Hematopoietic multipotent progenitor cell (in vitro differentiated cells): Measurements from ENCODE around the gene MTR. TPM values are rescaled to one million over a fixed set of nuclear protein-coding genes. Genes with fewer than 3 reads are reported as not detected.
"Not testable (repeated sequence)": the region's sequence is repeated elsewhere in the genome, so short reads cannot be mapped to it uniquely, and the experiment has no call there.

ENCODE experiments used
- DNase-seq, 3 donors: peaks; one replicate each; pipeline ENCODE4 v3.0.0-alpha.2; 2011 to 2015; ENCODE audit warnings: low read depth in 2 of 3, low spot score in 2 of 3
- total RNA-seq: library from RNA; depleted of rRNA; stranded (reverse); fragments of >200 nt; gene quantifications from one replicate; pipeline ENCODE4 v1.2.3, GENCODE V29; 2012

Gene MTR
- total RNA-seq, 1 donor = 16.7 TPM

DNA sequence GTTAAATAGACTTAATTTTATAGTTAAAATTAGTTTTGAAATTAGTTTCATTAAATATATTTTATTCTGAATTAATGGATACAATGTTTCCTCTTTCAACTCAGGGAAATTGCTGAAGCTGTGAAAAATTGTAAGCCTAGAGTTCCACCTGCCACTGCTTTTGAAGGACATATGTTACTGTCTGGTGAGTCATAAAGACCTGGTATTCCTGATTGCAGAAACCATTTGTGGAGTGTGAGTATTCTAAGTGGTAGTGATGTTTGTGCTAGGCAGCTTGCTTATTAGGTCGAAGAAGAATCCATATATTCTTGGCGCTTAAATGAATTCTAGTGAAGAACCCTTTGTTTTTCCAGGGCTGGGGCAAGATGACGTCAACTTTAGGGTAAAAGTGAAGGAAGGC, 34.0 kb downstream of the MTR start:
- DNase-seq = no peak

DNA sequence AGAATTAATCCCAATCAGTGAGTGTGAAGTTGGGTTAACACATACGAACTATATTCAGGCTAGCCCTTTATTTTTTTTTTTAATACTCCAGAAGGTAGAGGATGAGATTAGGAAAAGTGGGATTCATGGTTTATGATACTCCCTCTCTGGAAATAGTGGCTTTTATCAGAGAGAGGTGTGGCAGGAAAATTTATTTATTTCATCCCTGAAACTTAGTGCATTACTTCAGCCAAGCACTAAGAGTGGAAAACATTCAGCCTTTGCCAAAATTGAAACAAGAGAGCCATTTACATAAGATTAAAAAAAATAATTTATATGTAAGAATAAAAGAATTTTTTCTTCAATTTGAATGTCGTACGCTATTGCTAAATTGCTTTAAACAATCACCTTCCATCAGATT, 35.0 kb downstream of the MTR start:
- DNase-seq = no peak

DNA sequence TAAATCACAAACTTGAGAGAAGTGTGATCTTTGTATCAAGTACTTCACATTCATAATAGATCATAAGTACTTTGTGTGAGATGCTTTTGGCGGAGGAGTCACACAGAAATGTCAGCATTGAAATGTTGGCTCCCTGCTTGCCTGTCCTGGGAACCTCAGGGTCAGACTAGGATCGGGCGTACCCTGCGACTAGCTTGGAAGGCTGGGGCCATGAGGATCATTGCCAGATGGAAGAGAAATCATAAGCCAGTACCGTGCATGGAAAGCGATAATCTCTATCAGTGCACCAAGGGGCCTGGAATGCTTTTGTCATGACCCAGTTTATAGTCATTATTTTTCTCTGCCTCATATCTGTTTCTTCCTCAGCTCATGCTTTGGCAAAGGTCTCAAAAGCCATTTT, 35.5 kb downstream of the MTR start:
- no peak for DNase-seq

DNA sequence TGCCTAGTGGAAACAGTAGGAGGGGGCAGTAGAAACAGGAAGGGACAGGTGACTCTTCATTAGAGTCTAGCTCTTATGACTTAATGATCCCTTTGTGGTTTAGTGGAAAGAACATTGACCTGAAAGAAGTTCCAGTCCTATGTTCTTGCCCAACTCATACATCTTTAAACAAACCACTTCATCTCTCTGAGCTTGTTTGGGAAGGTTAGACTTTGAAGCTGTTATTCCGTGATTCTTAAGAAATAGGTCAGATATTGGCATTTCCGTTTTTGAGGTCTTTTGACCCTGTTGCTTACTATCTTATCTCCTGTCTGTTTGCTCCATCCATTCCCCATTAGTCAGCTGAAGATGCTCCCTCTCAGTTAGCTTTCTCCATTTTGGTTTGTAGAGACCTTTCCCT, 38.5 kb downstream of the MTR start:
- no peak for DNase-seq

DNA sequence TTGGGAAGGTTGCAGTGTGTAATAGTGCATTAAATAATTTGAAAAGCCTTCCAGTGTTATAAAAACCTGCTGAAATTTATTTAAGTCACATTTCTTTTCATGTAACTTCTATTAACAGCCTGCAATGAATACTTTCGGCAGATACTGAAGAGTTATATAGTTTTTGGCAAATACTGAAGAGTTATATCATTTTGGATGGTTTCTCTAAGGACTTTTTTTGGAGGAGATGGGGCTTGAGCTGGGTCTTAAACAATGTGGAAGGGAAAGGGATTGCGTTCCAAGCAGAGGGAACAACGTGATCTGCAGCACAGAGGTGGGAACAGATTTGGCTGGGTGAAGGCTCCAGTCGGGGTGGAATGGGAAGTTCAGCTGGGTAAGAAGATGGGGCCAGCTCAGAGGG, 39.8 kb downstream of the MTR start:
- DNase-seq = no peak

DNA sequence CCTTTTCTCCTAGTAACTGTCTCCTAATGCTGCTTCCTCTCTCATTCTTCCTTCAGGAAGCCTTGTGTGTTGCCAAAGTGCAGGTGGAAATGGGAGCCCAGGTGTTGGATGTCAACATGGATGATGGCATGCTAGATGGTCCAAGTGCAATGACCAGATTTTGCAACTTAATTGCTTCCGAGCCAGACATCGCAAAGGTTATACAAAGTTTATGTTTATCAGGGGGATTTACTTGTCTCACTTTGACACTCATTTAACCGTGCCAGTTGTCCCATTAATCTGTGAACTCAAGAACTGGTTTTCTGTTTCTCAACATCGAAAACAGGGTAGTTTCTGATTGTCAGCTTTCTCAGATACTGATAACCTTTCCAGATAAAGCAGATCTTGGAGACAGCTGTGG, 40.4 kb downstream of the MTR start:
- DNase-seq = no peak

DNA sequence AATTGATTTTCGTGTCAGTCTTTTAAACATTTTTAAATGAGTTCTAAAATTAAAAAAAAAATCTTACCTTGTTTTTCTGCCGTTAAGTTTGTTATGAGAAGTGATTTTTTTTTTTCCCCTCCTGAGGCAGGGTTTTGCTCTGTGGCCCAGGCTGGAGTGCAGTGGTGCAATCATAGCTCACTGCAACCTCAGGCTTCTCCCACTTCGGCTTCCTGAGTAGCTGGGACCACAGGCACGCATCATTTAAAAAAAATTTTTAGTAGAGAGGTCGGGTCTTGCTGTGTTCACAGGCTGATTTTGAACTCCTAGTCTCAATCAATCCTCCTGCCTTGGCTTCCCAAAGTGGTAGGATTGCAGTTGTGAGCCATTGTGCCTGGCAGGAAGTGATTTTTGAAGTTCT, 41.1 kb downstream of the MTR start:
- no peak for DNase-seq

DNA sequence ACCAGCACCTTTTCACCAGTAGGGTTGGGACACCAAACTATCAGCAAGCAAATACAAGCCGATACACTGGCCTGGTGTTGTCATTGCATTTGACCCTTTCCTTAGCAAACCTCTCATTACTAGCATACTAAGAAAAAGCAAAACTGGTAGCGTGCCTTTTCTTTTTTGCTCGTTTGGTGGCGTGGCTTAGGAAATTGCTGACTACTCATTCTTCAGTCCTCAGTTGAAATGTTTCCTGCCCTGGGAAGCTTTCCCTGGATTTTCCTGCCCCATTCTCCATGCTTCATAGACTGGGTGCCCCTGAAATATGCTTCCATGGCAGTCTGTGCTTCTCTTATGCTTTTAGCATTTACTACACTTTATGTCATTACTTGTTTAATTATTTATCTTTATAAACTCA, 42.0 kb downstream of the MTR start:
- DNase-seq = no peak

DNA sequence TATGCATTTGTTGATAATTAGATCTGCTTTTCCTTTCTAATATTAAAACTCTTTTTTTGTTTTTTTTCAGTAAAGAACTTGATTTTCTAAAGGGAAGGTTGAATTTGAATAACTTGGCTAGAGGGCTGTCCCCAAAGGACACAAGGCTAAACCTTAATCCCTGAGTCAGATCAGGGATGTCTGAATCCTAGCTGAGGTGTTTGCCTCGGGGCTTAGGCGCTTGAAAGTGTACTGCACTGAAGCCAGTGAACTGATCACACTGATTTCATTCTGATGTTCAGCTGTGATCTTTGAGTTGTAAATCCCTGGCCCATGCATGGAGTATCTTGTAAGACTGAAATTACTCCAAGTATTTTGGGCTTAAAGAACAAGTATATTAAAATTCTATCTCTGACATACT, 42.8 kb downstream of the MTR start:
- no peak for DNase-seq

DNA sequence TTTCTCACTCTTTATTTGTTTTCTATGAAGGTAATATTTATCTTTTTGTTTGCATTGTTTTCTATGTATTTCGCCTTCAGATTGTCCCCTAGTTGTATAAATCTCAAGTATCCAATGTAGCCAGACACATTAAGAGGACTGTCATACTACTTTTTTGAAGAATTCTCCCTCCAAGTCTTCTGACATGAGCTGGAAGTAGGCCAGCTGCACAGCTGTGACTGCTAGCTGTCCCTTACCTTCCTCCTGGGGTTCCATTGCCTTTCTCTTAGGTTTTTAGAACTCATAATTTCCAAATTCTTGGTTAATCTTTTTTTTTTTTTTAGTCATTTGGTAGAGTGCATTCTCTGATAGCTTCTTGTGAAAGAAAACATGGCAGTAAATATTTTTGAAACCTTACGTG, 46.2 kb downstream of the MTR start:
- no peak for DNase-seq

DNA sequence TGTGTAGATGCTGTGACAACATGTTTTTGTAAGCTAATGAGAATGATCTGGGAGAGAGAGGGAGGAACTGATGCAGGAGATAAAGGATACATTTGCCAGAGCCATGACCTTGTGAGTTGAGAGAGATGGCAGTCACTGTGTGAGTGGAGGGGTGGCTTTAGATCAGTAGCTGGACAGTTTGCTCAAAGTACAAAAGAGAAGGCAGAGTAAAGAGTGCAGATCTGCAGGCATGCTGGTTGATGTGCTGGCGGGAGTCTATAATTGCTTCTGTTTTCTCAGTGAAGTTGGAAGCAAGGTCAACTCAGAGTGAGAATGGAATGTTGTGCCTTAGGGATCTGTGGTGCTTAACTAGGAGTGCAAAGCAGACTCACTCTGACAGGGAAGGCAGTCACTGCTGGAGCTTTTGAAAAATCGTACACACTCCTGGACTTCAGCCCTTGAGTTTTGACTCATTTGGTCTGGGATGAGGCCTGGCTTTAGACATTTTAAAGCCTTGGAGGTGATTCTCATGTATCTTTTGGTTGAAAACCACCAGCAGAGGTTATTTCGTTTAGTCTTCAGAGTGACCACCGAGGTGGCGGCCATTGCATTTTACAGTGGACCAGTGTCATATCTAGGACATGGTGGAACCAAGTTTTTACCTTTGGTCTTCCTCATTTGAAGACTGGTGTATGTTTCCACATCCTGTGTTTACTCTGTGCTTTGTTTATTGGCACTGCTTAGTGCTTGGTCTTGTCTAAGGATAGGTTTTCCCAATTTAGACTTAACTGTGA, 49.6 kb downstream of the MTR start:
- no peak for DNase-seq

DNA sequence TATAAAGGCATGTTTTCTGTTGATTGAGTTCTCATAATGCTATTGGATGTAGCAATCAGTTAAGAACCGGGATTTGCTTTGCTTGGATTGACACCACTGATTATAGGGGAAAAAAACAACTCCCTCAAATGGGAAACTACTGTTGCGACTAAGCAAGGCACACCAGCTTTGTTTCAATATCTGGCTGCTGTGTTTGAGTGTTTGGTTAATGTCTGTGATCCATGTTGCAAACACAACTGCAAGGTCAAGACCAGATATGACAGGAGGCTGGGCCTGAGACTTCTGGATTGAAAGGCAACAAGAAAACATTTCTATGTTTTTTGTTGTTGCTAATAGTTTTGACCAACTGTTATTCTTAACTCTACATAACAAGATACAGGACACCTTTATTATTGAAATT, 50.7 kb downstream of the MTR start:
- no peak for DNase-seq

DNA sequence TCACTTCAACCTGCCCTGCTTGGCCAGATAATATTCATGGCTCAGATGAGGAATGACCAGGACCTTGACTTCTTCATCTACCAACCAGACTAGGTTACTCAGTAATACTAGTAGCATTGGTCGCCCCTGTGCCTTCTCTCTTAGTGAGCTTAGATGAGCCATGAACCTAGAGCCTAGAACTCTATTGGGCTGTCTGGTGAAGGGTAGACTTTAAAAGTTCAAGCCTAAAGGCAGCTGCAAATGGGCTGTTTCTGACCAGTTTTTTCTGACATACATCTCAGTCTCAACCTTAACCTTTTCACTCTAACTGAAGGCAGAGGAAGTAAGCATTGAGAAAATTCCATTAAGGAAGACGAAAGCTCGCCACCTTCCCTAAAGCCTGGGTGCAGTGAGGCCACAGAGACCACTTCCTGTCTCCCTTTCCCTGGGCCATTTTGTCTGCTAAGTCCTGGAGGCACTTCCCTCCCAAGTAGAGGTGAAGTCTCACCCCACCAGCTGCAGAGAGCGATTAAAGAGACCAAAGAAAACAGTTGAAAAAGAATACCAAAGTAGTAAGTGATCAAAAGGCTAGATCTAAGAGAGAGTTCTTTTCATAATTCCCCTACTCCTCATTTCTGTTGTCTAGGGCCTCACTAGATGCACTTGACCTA, 53.3 kb downstream of the MTR start:
- no peak for DNase-seq

DNA sequence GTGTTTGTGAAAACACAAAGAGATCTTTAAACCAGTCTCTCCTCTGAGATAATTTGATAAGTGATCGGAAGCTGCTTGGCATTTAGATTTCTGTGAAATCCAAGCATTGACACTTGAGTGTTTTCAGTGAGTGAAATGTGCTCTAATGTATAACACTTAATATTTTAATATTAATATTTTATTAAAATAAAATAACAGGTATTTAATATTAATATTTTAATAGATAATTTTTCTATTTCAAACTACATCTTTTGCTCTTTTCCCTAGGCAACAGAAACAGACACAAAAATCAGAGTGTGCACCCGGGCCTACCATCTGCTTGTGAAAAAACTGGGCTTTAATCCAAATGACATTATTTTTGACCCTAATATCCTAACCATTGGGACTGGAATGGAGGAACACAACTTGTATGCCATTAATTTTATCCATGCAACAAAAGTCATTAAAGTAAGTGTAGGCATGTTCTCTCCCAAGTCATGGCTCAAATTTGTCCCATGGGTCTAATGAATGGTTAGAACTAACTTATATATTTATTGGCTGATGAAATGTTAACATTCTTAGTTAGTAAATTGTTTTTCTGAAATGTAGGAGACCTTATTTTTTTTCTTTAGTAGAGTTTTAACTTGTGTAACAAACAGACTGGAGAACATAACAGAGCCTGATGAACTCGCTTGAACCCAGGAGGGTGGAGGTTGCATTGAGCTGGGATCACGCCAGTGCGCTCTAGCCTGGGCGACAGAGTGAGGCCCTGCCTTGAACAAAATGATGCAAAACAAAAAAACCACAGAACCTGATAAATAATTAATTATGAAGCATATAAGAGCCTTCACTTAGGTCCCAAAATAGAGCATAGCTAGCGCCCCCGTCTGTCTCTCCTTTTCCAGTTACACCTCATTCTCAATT, 55.2 kb downstream of the MTR start:
- no peak for DNase-seq

DNA sequence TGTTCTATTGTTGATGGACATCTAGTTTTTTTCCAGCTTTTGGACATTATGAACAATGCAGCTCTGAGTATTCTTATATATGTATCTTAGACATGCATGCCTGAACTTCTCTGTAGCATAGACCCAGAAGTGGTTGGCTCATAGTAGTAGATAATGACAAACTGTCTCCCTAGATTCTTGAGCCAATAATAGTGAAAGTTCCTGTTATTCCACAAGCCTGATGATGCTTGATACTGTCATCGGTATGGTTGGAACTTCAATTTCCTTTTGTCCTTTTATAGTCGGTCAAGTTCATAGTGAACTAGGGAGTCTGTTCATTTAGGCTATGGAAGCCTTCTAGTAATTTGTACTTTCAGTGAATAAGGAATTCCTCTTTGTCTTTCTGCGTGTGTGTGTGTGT, 56.8 kb downstream of the MTR start:
- DNase-seq = no peak

DNA sequence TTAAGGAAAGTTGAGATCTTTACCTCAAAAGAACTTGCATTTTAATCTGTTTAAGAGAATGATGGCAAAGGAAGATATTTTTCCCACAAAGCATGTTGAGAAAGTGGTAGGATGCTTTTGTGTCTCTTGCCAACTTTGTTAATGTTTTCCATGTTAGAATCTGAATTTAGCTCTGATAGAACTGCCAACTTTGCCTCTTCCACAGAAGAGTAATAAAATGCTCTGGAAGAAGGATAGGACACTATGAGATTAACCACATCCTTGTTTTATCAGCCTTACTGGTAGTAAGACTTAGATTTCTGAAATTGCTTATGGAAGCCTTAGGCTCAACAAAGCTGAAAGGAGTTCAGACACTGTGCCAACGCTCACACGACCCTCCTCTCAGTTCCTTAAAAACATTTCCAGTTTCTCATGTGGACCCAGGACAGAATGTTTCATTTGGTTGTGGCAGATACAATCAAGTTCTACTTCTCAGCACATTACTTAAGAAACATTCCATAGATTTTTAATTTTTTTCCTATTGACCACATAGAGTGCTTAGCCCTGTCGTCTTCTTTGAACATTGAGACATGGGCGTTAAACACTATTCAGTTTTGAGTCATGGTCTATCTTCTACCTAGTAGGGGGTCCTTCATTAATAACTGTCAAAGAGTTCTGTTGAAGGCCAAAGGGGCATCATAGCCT, 59.0 kb downstream of the MTR start:
- DNase-seq = no peak

DNA sequence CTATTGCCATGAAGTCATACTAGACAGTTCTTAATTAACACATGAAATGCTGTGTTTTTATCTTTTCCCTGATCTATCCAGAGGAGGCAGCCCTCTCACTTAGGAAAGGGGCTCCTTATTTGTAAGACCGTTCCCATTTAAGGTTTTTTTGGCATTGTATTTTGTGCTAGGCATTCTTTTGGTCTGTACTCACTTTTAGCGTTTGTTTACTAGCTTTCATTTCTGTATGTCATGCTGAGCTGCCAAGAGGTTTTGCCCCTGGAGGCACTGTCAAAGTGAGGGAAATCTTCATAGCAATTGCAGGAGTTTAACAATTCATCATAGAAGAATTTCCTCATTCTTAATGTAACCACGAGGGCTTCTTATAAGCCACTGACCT, 59.5 kb downstream of the MTR start:
- no peak for DNase-seq

DNA sequence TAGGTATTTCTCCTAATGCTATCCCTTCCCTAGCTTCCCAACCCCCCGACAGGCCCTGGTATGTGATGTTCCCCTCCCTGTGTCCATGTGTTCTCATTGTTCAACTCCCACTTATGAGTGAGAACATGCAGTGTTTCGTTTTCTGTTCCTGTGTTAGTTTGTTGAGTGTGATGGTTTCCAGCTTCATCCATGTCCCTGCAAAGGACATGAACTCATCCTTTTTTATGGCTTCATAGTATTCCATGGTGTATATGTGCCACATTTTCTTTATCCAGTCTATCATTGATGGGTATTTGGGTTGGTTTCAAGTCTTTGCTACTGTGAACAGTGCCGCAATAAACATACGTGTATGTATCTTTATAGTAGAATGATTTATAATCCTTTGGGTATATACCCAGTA, 61.6 kb downstream of the MTR start:
- DNase-seq = not testable (repeated sequence)

DNA sequence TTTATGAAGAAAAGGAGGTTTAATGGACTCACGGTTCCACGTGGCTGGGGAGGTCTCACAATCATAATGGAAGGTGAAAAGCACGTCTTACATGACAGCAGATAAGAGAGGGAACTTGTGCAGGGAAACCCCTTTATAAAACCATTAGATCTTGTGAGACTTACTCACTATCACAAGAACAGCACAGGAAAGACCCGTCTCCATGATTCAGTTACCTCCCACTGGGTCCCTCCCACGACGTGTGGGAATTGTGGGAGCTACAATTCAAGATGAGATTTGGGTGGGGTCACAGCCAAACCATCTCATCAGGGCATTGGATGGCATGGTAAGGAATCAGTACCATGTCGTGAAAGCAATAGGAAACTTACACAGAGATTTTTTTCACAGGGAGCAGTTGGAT, 63.1 kb downstream of the MTR start:
- no peak for DNase-seq

DNA sequence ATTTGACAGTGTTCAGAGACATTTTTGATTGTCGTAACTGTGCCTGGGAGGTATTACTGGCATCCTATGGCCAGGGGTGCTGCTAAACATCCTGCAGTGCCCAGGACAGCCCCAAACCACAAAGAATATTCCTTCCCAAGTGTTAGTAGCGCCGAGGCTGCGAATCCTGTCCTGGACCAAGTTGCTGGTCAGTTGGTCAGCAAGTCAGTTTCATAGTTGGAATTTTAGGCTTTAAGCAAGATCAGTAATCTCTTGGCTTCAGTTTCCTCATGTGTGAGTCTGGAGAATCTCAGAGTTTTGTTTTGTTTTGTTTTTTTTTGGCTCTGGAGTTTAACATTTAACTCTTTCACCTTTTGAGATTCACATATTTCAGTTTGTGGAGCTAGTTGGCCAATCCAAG, 65.0 kb downstream of the MTR start:
- DNase-seq = no peak

DNA sequence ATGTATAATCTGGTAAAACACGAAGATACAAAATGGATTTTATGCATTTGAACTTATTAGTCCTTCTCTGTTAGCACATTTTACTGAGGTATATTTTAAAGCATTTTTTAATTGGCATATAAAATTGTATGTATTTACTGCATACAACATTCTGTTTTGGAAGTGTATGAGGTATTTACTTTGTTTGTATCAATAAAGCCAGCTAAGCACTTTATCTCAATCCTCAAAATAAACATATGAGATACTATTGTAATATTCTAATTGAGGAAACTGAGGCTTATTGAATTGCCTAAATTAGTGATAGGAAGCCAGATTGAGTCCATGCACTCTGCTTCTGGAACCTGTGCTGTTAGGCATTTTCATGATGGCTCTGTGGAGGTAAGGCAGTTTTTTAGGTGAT, 65.6 kb downstream of the MTR start:
- no peak for DNase-seq
